ENCODE measurements around the gene ABRACL.

DNA sequence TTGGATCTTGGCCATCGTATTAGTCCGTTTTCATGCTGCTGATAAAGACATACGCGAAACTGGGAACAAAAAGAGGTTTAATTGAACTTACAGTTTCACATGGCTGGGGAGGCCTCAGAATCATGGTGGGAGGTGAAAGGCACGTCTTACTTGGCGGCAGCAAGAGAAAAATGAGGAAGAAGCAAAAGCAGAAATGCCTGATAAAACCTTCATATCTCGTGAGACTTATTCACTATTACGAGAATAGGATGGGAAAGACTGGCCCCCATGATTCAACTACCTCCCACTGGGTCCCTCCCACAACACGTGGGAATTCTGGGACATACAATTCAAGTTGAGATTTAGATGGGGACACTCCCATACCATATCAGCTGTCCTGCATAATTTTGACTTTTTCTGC is 20.4 kb upstream of the ABRACL start:
- TF ChIP-seq, protein P1, sequence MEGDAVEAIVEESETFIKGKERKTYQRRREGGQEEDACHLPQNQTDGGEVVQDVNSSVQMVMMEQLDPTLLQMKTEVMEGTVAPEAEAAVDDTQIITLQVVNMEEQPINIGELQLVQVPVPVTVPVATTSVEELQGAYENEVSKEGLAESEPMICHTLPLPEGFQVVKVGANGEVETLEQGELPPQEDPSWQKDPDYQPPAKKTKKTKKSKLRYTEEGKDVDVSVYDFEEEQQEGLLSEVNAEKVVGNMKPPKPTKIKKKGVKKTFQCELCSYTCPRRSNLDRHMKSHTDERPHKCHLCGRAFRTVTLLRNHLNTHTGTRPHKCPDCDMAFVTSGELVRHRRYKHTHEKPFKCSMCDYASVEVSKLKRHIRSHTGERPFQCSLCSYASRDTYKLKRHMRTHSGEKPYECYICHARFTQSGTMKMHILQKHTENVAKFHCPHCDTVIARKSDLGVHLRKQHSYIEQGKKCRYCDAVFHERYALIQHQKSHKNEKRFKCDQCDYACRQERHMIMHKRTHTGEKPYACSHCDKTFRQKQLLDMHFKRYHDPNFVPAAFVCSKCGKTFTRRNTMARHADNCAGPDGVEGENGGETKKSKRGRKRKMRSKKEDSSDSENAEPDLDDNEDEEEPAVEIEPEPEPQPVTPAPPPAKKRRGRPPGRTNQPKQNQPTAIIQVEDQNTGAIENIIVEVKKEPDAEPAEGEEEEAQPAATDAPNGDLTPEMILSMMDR (conservative IDR thresholded peaks at IDR 0.05 in 1 of 2, IDR thresholded peaks at IDR 0.05 in 1 of 2; ENCODE audit: low read depth in 1 of 2, low read length in 2 of 2): no peak
- no peak for TF ChIP-seq EZH2 (IDR thresholded peaks at IDR 0.05; ENCODE audit: low read length, missing control alignments)
